Gastrocnemius medialis (tissue), 4 donors: Measurements from ENCODE around the gene ATP6V0B. TPM values are rescaled to one million over a fixed set of nuclear protein-coding genes. Genes with fewer than 3 reads are reported as not detected.
A peak's percentile ranks its signal among the peaks of the same experiment; 100 is the strongest.

ENCODE experiments used
- ATAC-seq, 2 donors: fragments of 150-250 bp; one replicate each; pipeline ENCODE4 v1.9.1; 2016
- DNase-seq, 2 donors: peaks; one replicate each; pipeline ENCODE4 v3.0.0-alpha.2; 2019
- H3K27ac ChIP-seq, 4 donors: fragments of 200-600 bp; sonication (generic); 1 replicate in 1 of 4; 2 replicates in 3 of 4; pipeline ENCODE4 v1.5.1; 2016 to 2018; ENCODE audit warnings: mild to moderate bottlenecking in 2 of 4, moderate library complexity in 1 of 4
- H3K27me3 ChIP-seq, 3 donors: fragments of 200-600 bp; sonication (generic) in 2 of 3; 1 replicate in 1 of 3; 2 replicates in 2 of 3; pipeline versions ENCODE4 v1.5.1 to v1.6.0; 2016 to 2019; ENCODE audit warnings: mild to moderate bottlenecking in 1 of 3, moderate library complexity in 1 of 3
- H3K36me3 ChIP-seq, 2 donors: fragments of 200-600 bp; sonication (generic) in 1 of 2; one replicate each; pipeline ENCODE4 v1.5.1; 2017 to 2018
- H3K4me1 ChIP-seq, 2 donors: fragments of 200-600 bp; sonication (generic) in 1 of 2; one replicate each; pipeline ENCODE4 v1.5.1; 2016 to 2017; ENCODE audit warnings: mild to moderate bottlenecking in 2 of 2
- H3K4me3 ChIP-seq, 4 donors: fragments of 200-600 bp; sonication (generic) in 3 of 4; 1 replicate in 1 of 4; 2 replicates in 3 of 4; pipeline ENCODE4 v1.5.1; 2016 to 2019; ENCODE audit warnings: mild to moderate bottlenecking in 2 of 4
- H3K9me3 ChIP-seq, 3 donors: fragments of 200-600 bp; sonication (generic) in 2 of 3; 1 replicate in 1 of 3; 2 replicates in 2 of 3; pipeline ENCODE4 v1.5.1; 2016 to 2019
- POLR2A ChIP-seq, 2 donors: fragments of 450-650 bp; IDR thresholded peaks; one replicate each; pipeline ENCODE4 v1.6.1; 2017; ENCODE audit warnings: antibody characterized with exemption in 2 of 2, mild to moderate bottlenecking in 2 of 2, moderate library complexity in 2 of 2
- in situ Hi-C, 4 donors: fragments of 200-750 bp; cut with MboI; loops; one replicate each; pipeline versions ENCODE4 v1.15.0 to v1.8.0; 2017; ENCODE audit warnings: low sequenced_read_pairs in 4 of 4
- intact Hi-C: fragments of 100-400 bp; cut with DNase I; formaldehyde crosslinking; loops from one replicate; pipeline ENCODE4 v1.15.1; 2023; ENCODE audit warnings: low total_unique reads
- total RNA-seq, 4 donors: library from RNA; depleted of rRNA; stranded (reverse); fragments of >200 nt; gene quantifications; one replicate each; pipeline versions ENCODE4 v1.1.0 to v1.2.3, GENCODE V29; 2016
- TF ChIP-seq, protein P1 (sequence below), 5 experiments: fragments of 450-650 bp in 3 of 5; fragments of 200-600 bp in 2 of 5; sonication (generic) in 2 of 5; IDR thresholded peaks in 4 of 5; conservative IDR thresholded peaks in 1 of 5; 1 replicate in 4 of 5; 2 replicates in 1 of 5; pipeline ENCODE4 v1.5.1; 2016 to 2019; ENCODE audit warnings: antibody characterized with exemption in 5 of 5, mild to moderate bottlenecking in 3 of 5, moderate library complexity in 3 of 5

ATP6V0B gene
- total RNA-seq, 4 donors from 2014 or later: 156 to 242 (median 195) TPM

DNA sequence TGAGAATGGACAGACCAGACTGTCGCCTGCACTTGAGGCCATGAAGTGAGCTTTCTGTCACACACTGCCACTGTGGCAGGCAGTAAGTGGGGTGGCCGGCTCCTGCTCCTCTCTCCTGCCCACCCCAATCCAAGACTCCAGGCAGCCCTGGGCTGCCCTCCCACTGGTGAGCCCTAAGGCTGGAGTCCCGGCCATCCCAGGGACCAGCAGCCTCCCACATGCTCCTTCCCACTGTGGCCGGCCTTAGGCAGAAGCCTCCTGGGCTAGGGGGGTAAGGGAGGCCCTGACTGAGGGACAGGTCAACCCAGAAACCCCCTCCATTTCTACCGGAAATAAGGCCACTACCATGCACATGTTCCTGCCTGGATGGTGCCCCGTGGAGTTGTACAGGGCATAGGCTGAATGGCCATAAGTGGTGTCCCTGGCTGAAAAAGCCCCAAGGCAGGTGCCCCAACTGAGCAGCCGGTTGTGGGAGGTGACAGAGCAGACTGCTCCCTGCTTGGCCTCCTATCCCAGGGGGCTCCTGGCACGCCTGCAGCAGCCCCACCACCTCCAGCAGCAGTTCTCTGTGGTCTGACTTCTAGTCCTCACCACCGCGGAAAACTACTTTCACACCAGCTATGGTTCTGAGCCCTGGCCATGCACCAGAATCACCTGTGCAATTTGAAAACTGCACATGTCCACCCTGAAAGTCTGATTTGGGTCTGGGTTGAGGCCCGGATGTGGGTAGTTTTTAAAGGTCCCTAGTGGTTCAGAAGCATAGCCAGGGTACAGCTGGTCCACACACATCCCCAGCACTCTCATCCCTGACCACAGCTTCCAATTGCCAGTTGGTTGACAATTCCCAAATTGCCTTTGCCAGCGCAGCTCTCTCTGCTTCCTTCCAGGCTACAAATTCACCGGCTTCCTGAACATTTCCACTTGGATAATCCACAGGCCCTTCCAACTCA lies 42.8 kb upstream of the ATP6V0B start:
- Histone ChIP-seq H3K4me3 (no peak overlapping the region), H3K9me3 (no peaks in the 10 kb centered on the region), H3K27ac (no peak overlapping the region), H3K27me3 (no peaks in the 10 kb centered on the region), H3K4me1 (peaks cover 19 to 20% of the 10 kb centered on the region in 2 donors), H3K36me3 (peaks cover 0 to 6% of the 10 kb centered on the region in 2 donors)
- no peak for TF ChIP-seq POLR2A (IDR thresholded peaks at IDR 0.05)
- TF ChIP-seq, protein P1, sequence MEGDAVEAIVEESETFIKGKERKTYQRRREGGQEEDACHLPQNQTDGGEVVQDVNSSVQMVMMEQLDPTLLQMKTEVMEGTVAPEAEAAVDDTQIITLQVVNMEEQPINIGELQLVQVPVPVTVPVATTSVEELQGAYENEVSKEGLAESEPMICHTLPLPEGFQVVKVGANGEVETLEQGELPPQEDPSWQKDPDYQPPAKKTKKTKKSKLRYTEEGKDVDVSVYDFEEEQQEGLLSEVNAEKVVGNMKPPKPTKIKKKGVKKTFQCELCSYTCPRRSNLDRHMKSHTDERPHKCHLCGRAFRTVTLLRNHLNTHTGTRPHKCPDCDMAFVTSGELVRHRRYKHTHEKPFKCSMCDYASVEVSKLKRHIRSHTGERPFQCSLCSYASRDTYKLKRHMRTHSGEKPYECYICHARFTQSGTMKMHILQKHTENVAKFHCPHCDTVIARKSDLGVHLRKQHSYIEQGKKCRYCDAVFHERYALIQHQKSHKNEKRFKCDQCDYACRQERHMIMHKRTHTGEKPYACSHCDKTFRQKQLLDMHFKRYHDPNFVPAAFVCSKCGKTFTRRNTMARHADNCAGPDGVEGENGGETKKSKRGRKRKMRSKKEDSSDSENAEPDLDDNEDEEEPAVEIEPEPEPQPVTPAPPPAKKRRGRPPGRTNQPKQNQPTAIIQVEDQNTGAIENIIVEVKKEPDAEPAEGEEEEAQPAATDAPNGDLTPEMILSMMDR (IDR thresholded peaks at IDR 0.05 in 4 of 5, conservative IDR thresholded peaks at IDR 0.05 in 1 of 5): no peak
- intact Hi-C loops (loop anchor here (5.0 kb wide), 1 partner anchor 400 kb away; the partner anchor contains the start of gene PTPRF), in situ Hi-C loops (loop anchor here in 3 of 4 donors (5.0 to 25.0 kb wide), 4 partner anchors 160 to 395 kb away; partner anchors contain the start of gene PTPRF (in 2 of the 3))
- no peak for DNase-seq
- no peak for ATAC-seq

DNA sequence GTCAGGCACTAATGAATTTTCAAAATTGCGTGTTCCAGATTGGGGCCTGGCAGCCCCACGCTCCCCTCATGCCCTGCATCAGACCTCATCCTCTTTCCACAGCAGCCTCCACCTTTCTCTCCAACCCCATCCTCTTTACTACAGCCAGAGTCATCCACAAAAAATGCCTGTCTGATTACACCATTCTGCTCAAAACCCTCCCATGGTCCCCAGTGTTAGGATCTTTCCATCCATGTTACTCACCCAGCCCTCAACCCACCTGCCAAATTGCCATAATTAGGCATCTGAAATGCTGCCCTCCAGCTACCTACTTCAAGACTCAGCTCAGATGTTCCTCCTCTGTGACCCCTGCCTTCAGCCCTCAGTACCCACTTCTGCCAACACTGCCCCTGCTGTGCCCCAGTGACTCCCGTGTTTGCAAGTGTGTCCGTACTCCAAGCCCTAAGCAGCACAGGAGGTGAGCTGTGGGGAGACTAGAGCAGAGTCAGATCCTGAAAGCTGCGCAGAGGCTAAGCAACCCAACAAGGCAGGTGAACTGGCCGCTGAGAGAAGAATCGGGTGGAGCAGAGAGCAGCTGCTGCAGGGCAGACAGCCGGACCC lies 41.9 kb upstream of the ATP6V0B start:
- Histone ChIP-seq H3K27ac (no peak overlapping the region), H3K27me3 (no peaks in the 10 kb centered on the region), H3K36me3 (peaks cover 0 to 6% of the 10 kb centered on the region in 2 donors), H3K9me3 (no peaks in the 10 kb centered on the region), H3K4me3 (peak overlapping the region; percentile 44 to 54 (median 46)), H3K4me1 (peaks cover 19 to 20% of the 10 kb centered on the region in 2 donors)
- DNase-seq (no peak), ATAC-seq (no peak)
- intact Hi-C loops (loop anchor here (5.0 kb wide), 1 partner anchor 401 kb away; the partner anchor contains the start of gene PTPRF), in situ Hi-C loops (loop anchor here in 3 of 4 donors (5.0 to 25.0 kb wide), 4 partner anchors 161 to 396 kb away; partner anchors contain the start of gene PTPRF (in 2 of the 3))
- TF ChIP-seq, protein P1 (IDR thresholded peaks at IDR 0.05 in 4 of 5, conservative IDR thresholded peaks at IDR 0.05 in 1 of 5): no peak
- no peak for TF ChIP-seq POLR2A (IDR thresholded peaks at IDR 0.05)

DNA sequence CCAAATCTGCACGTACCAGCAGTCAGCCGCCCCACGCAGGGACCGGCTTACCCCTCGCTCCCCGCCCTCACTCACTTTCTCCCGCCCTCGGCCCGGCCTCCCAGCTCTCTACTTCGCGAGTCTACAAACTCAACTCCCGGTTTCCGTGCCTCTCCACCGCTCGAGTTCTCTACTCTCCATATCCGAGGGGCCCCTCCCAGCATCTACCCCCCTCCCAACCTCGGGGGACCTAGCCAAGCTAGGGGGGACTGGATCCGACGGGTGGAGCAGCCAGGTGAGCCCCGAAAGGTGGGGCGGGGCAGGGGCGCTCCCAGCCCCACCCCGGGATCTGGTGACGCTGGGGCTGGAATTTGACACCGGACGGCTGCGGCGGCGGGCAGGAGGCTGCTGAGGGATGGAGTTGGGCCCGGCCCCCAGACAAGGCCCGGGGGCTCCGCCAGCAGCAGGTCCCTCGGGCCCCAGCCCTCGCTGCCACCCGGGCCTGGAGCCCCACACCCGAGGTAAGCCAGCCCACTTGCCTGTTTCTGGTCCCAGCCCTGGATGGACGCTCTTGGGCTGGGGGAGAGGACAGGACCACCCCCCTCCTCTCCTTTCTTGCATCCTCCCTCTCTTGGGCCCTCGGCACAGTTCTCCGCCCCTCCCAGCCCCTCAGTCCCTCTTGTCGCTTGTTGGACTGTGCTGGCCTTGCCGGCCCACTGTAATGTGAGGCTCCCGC lies 41.2 kb upstream of the ATP6V0B start, which contains the start of gene ARTN:
Gene ARTN (plus strand): TSS at position 416 of the 715 bp plus-strand sequence. CDS start 1,856 bp downstream, outside the sequence.
- no peaks in the 10 kb centered on the region for H3K27me3 ChIP-seq
- ATAC-seq (peak in 1 of 2 donors; percentile 43), DNase-seq (no peak)
- intact Hi-C loops (loop anchor here (1.0 to 5.0 kb wide), 2 partner anchors 170 to 401 kb away; partner anchors contain the start of gene PTPRF), in situ Hi-C loops (loop anchor here in 3 of 4 donors (5.0 to 25.0 kb wide), 4 partner anchors 161 to 396 kb away; partner anchors contain the start of gene PTPRF (in 2 of the 3))
- TF ChIP-seq POLR2A (IDR thresholded peaks at IDR 0.05): no peak
- TF ChIP-seq, protein P1 (IDR thresholded peaks at IDR 0.05 in 4 of 5, conservative IDR thresholded peaks at IDR 0.05 in 1 of 5): no peak
- H3K4me1 ChIP-seq: peaks cover 22 to 24% of the 10 kb centered on the region in 2 donors
- peak within 1 kb of the TSS in 3 of 4 donors; percentile 2 to 39 (median 30) for H3K27ac ChIP-seq
- peak within 1 kb of the TSS; percentile 44 to 54 (median 46) for H3K4me3 ChIP-seq
- H3K36me3 ChIP-seq: peaks cover 0 to 6% of the 10 kb centered on the region in 2 donors
- no peaks in the 10 kb centered on the region for H3K9me3 ChIP-seq
